SJSA1 (cell line): ENCODE results near the gene MTUS2. TPM values are rescaled to one million over a fixed set of nuclear protein-coding genes. Genes with fewer than 3 reads are reported as not detected.

Experiments used
- DNase-seq, 2 experiments: peaks; one replicate each; pipeline ENCODE4 v3.0.0-alpha.2; 2015 to 2020; ENCODE audit warnings: low spot score in 2 of 2, low read depth in 1 of 2
- H3K27ac ChIP-seq: fragments of 250-450 bp; sonication (Bioruptor Pico); 2 replicates; pipeline ENCODE4 v1.5.1; 2020; ENCODE audit warnings: mild to moderate bottlenecking, moderate library complexity
- H3K27me3 ChIP-seq: fragments of 250-450 bp; sonication (Bioruptor Pico); replicated peaks from 2 replicates; pipeline ENCODE4 v1.5.1; 2020; ENCODE audit warnings: mild to moderate bottlenecking, moderate library complexity
- H3K36me3 ChIP-seq: fragments of 250-450 bp; sonication (Bioruptor Pico); 2 replicates; pipeline ENCODE4 v1.5.1; 2020; ENCODE audit warnings: mild to moderate bottlenecking
- H3K4me1 ChIP-seq: fragments of 250-450 bp; sonication (Bioruptor Pico); replicated peaks from 2 replicates; pipeline ENCODE4 v1.6.1; 2021; ENCODE audit warnings: mild to moderate bottlenecking
- H3K4me3 ChIP-seq: fragments of 250-450 bp; sonication (Bioruptor Pico); 2 replicates; pipeline ENCODE4 v1.5.1; 2020; ENCODE audit warnings: mild to moderate bottlenecking
- H3K9me3 ChIP-seq: fragments of 250-450 bp; sonication (Bioruptor Pico); replicated peaks from 2 replicates; pipeline ENCODE4 v1.5.1; 2020; ENCODE audit warnings: mild to moderate bottlenecking
- total RNA-seq: library from RNA; depleted of rRNA; stranded (reverse); fragments of >200 nt; shearing (Covaris generic); gene quantifications from 2 replicates; pipeline ENCODE4 v1.2.3, GENCODE V29; 2014

MTUS2 gene
- total RNA-seq, 1 experiment from 2014 or later = not detected

GRCh38 chr13:29131881-29132668 is 311.9 kb downstream of the MTUS2 start:
- H3K4me3 ChIP-seq = no peak overlapping the region
- DNase-seq = no peak
- no peaks in the 10 kb centered on the region for H3K4me1 ChIP-seq
- no peaks in the 10 kb centered on the region for H3K36me3 ChIP-seq
- no peaks in the 10 kb centered on the region for H3K9me3 ChIP-seq
- H3K27ac ChIP-seq = no peak overlapping the region
- no peaks in the 10 kb centered on the region for H3K27me3 ChIP-seq

- no peak for DNase-seq
- Histone ChIP-seq H3K27me3 (no peaks in the 10 kb centered on the region), H3K4me3 (no peak overlapping the region), H3K9me3 (no peaks in the 10 kb centered on the region), H3K4me1 (no peaks in the 10 kb centered on the region), H3K27ac (no peak overlapping the region), H3K36me3 (no peaks in the 10 kb centered on the region)
These were observed 316.2 kb downstream of the MTUS2 start for GRCh38 chr13:29136341-29136740.

GRCh38 chr13:29137016-29137415 is 316.9 kb downstream of the MTUS2 start:
- H3K27me3 ChIP-seq = no peaks in the 10 kb centered on the region
- H3K9me3 ChIP-seq = no peaks in the 10 kb centered on the region
- H3K4me3 ChIP-seq = no peak overlapping the region
- no peaks in the 10 kb centered on the region for H3K36me3 ChIP-seq
- DNase-seq = no peak
- no peaks in the 10 kb centered on the region for H3K4me1 ChIP-seq
- no peak overlapping the region for H3K27ac ChIP-seq

- no peaks in the 10 kb centered on the region for H3K9me3 ChIP-seq
- H3K27me3 ChIP-seq = no peaks in the 10 kb centered on the region
- H3K4me3 ChIP-seq = no peak overlapping the region
- no peaks in the 10 kb centered on the region for H3K36me3 ChIP-seq
- no peak overlapping the region for H3K27ac ChIP-seq
- no peaks in the 10 kb centered on the region for H3K4me1 ChIP-seq
- no peak for DNase-seq
These were observed 317.9 kb downstream of the MTUS2 start for GRCh38 chr13:29137995-29138394.

- Histone ChIP-seq H3K4me3 (no peak overlapping the region), H3K36me3 (no peaks in the 10 kb centered on the region), H3K27ac (no peak overlapping the region), H3K9me3 (no peaks in the 10 kb centered on the region), H3K27me3 (no peaks in the 10 kb centered on the region), H3K4me1 (no peaks in the 10 kb centered on the region)
- DNase-seq = no peak
These were observed 320.1 kb downstream of the MTUS2 start for GRCh38 chr13:29140277-29140676.

GRCh38 chr13:29143847-29144246 is 323.7 kb downstream of the MTUS2 start:
- Histone ChIP-seq H3K4me3 (no peak overlapping the region), H3K27me3 (no peaks in the 10 kb centered on the region), H3K36me3 (no peaks in the 10 kb centered on the region), H3K9me3 (no peaks in the 10 kb centered on the region), H3K4me1 (no peaks in the 10 kb centered on the region), H3K27ac (no peak overlapping the region)
- no peak for DNase-seq

GRCh38 chr13:29154390-29154789 is 334.3 kb downstream of the MTUS2 start:
- Histone ChIP-seq H3K27me3 (no peaks in the 10 kb centered on the region), H3K4me3 (no peak overlapping the region), H3K4me1 (no peaks in the 10 kb centered on the region), H3K27ac (no peak overlapping the region), H3K36me3 (no peaks in the 10 kb centered on the region), H3K9me3 (no peaks in the 10 kb centered on the region)
- no peak for DNase-seq

GRCh38 chr13:29156136-29156535 is 336.0 kb downstream of the MTUS2 start:
- Histone ChIP-seq H3K36me3 (no peaks in the 10 kb centered on the region), H3K4me1 (no peaks in the 10 kb centered on the region), H3K27me3 (no peaks in the 10 kb centered on the region), H3K27ac (no peak overlapping the region), H3K4me3 (no peak overlapping the region), H3K9me3 (no peaks in the 10 kb centered on the region)
- no peak for DNase-seq

GRCh38 chr13:29159871-29160270 is 339.7 kb downstream of the MTUS2 start:
- no peaks in the 10 kb centered on the region; the same call in 1 of the 2 replicates for H3K27me3 ChIP-seq
- no peaks in the 10 kb centered on the region for H3K9me3 ChIP-seq
- no peak overlapping the region for H3K27ac ChIP-seq
- H3K4me3 ChIP-seq = no peak overlapping the region
- H3K36me3 ChIP-seq = no peaks in the 10 kb centered on the region
- no peaks in the 10 kb centered on the region for H3K4me1 ChIP-seq
- no peak for DNase-seq

- H3K27ac ChIP-seq = no peak overlapping the region
- H3K36me3 ChIP-seq = no peaks in the 10 kb centered on the region
- H3K9me3 ChIP-seq = no peaks in the 10 kb centered on the region
- DNase-seq = no peak
- H3K4me3 ChIP-seq = no peak overlapping the region
- H3K27me3 ChIP-seq = no peaks in the 10 kb centered on the region; the same call in 1 of the 2 replicates
- no peaks in the 10 kb centered on the region for H3K4me1 ChIP-seq
These were observed 340.7 kb downstream of the MTUS2 start for GRCh38 chr13:29160862-29161261.

GRCh38 chr13:29161676-29162075 is 341.5 kb downstream of the MTUS2 start:
- Histone ChIP-seq H3K27me3 (no peaks in the 10 kb centered on the region; the same call in none of the 2 replicates), H3K4me3 (no peak overlapping the region), H3K27ac (no peak overlapping the region), H3K9me3 (no peaks in the 10 kb centered on the region), H3K4me1 (no peaks in the 10 kb centered on the region), H3K36me3 (no peaks in the 10 kb centered on the region)
- no peak for DNase-seq

- DNase-seq = no peak
- Histone ChIP-seq H3K9me3 (no peaks in the 10 kb centered on the region), H3K4me1 (no peaks in the 10 kb centered on the region), H3K27ac (no peak overlapping the region), H3K36me3 (no peaks in the 10 kb centered on the region), H3K4me3 (no peak overlapping the region), H3K27me3 (no peaks in the 10 kb centered on the region; the same call in none of the 2 replicates)
These were observed 342.6 kb downstream of the MTUS2 start for GRCh38 chr13:29162638-29163235.

GRCh38 chr13:29164116-29164515 is 344.0 kb downstream of the MTUS2 start:
- Histone ChIP-seq H3K27ac (no peak overlapping the region), H3K27me3 (no peaks in the 10 kb centered on the region; the same call in none of the 2 replicates), H3K9me3 (no peaks in the 10 kb centered on the region), H3K4me3 (no peak overlapping the region), H3K36me3 (no peaks in the 10 kb centered on the region), H3K4me1 (no peaks in the 10 kb centered on the region)
- no peak for DNase-seq

GRCh38 chr13:29165216-29165615 is 345.1 kb downstream of the MTUS2 start:
- no peak for DNase-seq
- Histone ChIP-seq H3K36me3 (no peaks in the 10 kb centered on the region), H3K27ac (no peak overlapping the region), H3K4me3 (no peak overlapping the region), H3K4me1 (no peaks in the 10 kb centered on the region), H3K9me3 (no peaks in the 10 kb centered on the region), H3K27me3 (no peaks in the 10 kb centered on the region; the same call in none of the 2 replicates)
